ENCODE data around the gene NADSYN1. TPM values are rescaled to one million over a fixed set of nuclear protein-coding genes. Genes with fewer than 3 reads are reported as not detected.
"Not testable (repeated sequence)": the region's sequence is repeated elsewhere in the genome, so short reads cannot be mapped to it uniquely, and the experiment has no call there.

NADSYN1 gene
- total RNA-seq, 1 donor from 2014 or later = 34.6 TPM

DNA sequence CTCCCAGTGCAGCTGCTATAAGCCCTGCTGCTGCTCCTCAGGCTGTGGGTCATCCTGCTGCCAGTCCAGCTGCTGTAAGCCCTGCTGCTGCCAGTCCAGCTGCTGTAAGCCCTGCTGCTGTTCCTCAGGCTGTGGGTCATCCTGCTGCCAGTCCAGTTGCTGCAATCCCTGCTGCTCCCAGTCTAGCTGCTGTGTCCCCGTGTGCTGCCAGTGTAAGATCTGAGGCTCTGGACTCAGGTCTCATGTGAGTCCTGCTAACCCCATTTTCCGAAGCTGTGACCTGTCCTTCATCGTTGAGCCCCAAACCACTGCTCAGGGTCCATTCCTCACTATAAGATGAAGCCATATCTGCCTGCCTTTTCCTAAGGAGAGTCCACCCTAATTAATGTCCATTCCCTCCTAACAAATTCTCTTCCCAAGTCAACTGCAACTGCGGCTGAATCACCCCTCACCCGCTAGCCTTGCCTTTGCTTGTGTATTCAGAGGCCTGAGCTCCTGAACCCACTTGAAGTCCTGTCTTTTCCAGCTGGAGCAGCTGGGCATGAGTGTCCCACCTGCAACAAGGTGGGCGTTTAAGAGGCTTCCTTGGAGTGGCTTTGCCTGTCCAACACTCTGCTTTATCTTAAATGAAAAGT is 74.7 kb downstream of the NADSYN1 start:
- DNase-seq = no peak

- no peak for DNase-seq
These were observed 77.6 kb downstream of the NADSYN1 start for GRCh38 chr11:71530602-71531001.

- no peak for DNase-seq
These were observed 79.1 kb downstream of the NADSYN1 start for GRCh38 chr11:71532036-71532610.

- DNase-seq = not testable (repeated sequence)
These were observed 82.0 kb downstream of the NADSYN1 start for GRCh38 chr11:71534711-71535608.

DNA sequence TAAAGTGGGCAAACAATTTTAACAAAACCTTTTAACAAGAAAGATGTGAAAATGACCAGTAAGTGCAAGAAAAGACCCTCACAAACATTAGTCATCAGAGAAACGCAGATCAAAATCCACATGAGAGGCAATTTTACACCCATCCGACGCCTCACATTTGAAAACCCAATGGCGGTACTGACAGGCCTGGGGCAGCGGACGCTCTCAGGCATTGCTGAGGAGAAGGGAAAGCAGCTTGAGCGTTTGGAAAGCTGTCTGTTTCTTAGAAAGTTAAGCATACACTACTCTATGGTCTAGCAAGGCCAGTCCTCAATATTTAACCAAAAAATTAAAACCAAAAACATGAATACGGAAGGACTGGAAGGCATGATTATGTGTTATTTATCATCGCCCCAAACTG is 82.8 kb downstream of the NADSYN1 start:
- no peak for DNase-seq

DNA sequence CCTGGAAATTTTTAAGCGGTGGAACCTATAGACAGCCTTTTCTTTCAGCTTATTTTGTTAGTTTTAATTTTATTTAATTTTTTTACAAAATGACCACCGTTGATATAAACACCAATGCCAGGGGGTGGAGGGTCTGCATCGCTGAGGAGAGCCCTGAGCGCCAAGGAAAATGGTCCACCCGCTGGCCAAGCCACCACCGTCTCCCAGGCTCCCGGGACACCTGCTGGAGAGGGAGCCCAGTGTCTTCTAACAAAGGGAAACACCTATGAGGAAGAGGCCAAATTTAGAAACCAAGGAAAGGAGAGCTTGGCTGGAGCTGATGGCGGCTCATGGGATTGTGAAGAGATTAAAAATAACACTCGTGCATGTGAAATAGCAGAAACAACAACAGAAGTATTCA is 84.5 kb downstream of the NADSYN1 start:
- no peak for DNase-seq

DNA sequence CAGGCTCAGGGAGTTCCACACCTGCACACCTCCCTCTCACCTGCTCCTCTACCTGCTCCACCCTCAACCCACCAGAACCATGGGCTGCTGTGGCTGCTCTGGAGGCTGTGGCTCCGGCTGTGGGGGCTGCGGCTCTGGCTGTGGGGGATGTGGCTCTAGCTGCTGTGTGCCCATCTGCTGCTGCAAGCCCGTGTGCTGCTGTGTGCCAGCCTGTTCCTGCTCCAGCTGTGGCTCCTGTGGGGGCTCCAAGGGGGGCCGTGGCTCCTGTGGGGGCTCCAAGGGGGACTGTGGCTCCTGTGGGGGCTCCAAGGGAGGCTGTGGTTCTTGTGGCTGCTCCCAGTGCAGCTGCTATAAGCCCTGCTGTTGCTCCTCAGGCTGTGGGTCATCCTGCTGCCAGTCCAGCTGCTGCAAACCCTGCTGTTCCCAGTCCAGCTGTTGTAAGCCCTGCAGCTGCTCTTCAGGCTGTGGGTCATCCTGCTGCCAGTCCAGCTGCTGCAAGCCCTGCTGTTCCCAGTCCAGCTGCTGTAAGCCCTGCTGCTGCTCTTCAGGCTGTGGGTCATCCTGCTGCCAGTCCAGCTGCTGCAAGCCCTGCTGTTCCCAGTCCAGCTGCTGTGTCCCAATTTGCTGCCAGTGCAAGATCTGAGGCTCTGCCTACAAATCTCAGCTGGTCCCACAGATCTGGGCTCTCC is 85.1 kb downstream of the NADSYN1 start, which contains the start of gene KRTAP5-8:
Gene KRTAP5-8 (plus strand): TSS at position 49 of the 689 bp plus-strand sequence. CDS start 31 bp downstream, at position 80.
- DNase-seq = not testable (repeated sequence)

GRCh38 chr11:71538666-71538990 is 85.6 kb downstream of the NADSYN1 start:
- DNase-seq = no peak

- DNase-seq = no peak
These were observed 86.0 kb downstream of the NADSYN1 start for GRCh38 chr11:71539017-71539416.

DNA sequence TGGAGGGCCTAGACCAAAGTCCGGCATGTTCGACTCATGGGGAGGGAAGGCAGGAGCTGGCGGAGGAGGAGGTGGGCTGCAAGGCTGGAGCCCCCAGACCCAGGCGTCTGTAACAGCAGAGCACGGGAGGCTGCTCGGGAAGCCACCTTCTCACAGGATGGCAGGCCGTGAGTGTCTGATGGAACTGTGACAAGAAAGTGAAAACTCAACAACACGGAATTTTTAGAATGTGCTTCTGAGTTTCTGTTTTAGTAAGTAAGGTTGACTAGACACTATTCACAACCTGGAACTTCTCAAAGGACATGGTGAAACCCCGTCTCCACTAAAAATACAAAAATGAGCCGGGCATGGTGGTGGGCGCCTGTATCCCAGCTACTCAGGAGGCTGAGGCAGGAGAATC is 87.0 kb downstream of the NADSYN1 start:
- not testable (repeated sequence) for DNase-seq

DNA sequence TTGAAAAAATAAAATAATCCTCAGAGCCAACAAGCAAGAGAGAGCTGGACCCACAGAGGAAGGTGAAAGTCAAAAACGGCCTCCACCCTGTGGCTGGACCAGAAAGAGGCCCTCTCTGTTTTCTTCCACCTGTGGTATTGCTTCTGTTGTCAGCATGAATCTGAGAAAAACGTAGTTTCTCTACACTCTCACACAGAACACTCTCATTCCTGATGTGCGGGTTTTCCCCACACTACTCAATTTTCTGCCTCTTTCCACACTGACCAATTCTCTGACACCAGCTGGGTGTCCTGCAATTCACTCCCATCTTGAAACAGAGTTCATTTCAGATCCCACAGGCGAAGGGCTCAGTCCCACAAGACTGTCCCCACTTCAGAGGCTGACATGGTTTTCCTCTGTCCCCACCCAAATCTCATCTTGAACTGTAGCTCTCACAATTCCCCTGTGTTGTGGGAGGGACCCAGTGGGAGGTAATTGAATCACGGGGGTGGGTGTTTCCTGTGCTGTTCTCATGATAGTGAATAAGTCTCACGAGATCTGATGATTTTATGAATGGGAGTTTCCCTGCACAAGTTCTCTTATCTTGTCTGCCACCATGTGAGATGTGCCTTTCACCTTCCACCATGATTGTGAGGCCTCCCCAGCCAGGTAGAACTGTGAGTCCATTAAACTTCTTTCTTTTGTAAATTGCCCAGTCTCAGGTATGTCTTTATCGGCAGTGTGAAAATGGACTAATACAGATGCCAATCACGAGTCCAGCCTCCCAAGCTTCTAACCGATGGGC is 87.7 kb downstream of the NADSYN1 start:
- DNase-seq = not testable (repeated sequence)

DNA sequence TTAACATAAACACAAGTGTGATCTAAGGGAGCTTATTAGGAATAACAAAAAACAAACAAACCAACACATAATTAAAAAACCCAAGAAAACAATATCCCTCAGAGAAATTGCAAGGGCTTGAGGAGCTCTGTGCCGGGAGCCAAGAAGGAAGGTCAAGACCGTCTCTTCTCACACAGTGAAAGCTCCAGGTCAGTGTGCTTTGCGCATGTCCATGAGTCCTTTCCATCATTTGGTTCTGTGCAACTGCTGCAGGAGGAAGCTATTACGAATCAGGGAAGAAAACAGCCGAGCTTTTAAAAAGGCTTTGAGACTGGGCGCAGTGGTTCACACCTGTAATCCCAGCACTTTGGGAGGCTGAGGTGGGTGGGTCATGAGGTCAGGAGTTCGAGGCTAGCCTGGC is 89.4 kb downstream of the NADSYN1 start:
- no peak for DNase-seq

GRCh38 chr11:71542879-71543777 is 90.1 kb downstream of the NADSYN1 start:
- DNase-seq = no peak

- DNase-seq = no peak
These were observed 90.9 kb downstream of the NADSYN1 start for GRCh38 chr11:71543866-71544265.

- DNase-seq = no peak
These were observed 91.7 kb downstream of the NADSYN1 start for GRCh38 chr11:71544525-71545214.

DNA sequence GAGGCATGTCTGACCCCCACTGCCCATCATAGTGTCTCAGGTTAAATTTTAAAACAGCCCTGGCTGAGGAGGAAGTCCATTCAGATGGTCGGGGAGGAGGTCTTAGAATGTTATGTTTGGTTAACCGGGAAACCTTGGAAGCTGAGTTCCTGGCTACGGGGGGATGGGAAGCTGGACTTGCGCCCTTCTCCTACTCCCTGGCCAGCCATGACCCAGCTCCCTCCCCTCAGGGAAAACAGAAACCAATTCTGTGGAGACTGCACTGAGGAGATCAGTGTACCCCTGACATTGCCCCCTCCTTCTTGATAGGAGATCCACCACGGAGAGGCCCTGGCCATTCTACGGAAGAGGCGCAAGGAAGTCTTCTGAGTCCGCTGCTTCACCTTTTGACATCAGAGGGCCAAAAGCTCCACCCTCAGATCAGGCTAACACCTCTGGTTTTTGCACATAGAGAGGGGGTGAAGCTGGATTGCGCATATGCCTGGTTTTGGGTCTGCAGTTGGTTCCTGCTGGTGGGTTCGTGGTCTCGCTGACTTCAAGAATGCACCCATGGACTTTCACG is 92.5 kb downstream of the NADSYN1 start:
- DNase-seq = no peak

DNA sequence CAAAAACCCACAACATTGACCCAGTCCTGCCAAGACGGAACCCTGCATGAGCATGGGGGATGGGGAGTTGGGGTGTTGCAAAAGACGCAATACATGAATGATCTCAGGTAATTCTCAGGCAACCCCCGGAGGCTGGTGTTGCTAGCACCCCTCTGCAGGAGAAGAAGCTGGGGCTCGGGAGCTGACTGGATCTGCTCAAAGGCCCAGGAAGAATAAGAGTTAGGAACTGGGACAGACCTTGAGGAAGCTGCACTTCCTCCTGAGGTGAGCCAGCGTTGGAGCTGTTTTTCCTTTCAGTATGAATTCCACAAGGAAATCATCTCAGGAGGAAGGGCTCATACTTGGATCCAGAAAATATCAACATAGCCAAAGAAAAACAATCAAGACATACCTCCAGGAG is 95.1 kb downstream of the NADSYN1 start, which contains the start of gene KRTAP5-9:
Gene KRTAP5-9 (plus strand): TSS at position 301 of the 400 bp plus-strand sequence. CDS start 238 bp downstream, outside the sequence.
- no peak for DNase-seq

DNA sequence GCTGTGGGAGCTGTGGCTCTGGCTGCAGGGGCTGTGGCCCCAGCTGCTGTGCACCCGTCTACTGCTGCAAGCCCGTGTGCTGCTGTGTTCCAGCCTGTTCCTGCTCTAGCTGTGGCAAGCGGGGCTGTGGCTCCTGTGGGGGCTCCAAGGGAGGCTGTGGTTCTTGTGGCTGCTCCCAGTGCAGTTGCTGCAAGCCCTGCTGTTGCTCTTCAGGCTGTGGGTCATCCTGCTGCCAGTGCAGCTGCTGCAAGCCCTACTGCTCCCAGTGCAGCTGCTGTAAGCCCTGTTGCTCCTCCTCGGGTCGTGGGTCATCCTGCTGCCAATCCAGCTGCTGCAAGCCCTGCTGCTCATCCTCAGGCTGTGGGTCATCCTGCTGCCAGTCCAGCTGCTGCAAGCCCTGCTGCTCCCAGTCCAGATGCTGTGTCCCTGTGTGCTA is 95.7 kb downstream of the NADSYN1 start:
- no peak for DNase-seq

Measured in skin of body (tissue), 2 donors.